ENCODE results near the gene DOLPP1.

DNA sequence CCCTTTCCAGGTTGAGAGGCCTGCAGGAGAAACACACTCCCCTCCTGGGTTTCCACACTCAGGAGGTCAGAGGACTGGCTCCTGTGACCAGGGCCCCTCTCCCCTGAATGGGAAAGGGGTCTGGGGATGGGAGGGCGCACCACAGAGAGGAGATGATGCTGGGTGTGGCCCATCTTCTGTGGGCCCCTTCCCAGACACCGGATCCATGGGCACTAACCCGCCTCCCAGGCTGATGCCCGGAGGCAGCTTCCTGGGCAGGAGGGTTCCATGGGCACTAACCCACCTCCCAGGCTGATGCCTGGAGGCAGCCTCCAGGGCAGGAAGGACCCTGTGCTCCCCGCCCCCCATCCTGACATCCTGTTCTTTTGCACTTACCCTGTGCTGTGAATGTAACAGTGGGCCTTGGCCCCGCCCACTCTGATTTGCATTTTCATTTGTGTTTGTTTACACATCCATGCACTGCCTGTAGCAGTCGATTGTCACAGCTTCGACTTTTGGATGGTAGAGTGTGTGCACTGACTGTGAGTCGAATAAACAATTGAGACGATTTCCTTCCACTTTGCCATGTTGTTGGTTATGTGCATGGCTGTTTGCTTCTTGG is 9.3 kb upstream of the DOLPP1 start:
- TF ChIP-seq CTCF (IDR thresholded peaks at IDR 0.05; ENCODE audit: insufficient read depth, low read length, poor library complexity, severe bottlenecking) (no peak), EZH2phosphoT487 (conservative IDR thresholded peaks at IDR 0.05; ENCODE audit: low read length) (no peak)

Measured in SU-DHL-6 (cell line).